GM10847 (cell line): ENCODE data around the gene CENPS.

Experiments
- POLR2A ChIP-seq: IDR thresholded peaks from 2 replicates; pipeline ENCODE4 v1.6.1; 2011; ENCODE audit not compliant: insufficient read length; ENCODE audit errors: extremely low read depth

The CENPS gene

DNA sequence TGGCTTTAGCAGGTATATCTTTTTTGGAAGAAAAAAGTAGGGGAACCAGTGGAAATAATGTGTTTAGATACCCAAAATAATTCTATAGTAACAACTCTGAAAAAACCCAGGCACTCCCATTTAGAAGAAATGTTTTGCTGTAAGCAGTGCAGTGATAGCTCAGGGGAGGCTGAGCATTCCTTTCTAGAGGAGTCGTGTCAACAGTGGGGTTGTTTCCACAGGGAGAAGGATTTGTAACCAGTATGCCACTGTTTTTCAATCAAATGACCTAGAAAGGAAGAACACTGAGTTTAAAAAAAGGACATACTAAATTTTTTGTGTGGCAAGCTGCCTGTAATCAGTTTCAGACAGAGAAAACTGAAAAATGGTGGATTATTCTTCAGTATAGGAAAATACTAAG lies 29.0 kb upstream of the CENPS start:
- no peak for TF ChIP-seq POLR2A

DNA sequence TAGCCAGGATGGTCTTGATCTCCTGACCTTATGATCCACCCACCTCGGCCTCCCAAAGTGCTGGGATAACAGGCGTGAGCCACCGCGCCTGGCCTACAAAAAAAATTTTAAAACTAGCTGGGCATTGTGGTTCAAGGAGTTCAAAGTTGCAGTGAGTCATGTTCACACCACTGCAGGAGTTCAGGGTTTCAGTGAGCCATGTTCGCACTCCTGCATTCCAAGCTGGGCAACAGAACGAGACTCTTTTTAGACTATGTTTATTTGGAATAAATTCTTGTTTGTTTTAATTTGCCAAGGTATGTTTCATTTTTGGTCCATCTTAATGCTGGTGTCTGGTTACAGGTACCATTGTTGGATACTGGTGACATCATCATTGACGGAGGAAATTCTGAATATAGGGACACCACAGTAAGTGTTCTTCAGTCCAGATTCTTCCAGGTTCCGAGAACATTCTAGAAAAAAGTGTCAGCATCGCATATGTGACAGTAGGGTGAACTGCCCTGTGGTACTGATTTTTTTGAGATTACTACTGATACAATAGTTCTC lies 27.4 kb upstream of the CENPS start:
- no peak for TF ChIP-seq POLR2A

DNA sequence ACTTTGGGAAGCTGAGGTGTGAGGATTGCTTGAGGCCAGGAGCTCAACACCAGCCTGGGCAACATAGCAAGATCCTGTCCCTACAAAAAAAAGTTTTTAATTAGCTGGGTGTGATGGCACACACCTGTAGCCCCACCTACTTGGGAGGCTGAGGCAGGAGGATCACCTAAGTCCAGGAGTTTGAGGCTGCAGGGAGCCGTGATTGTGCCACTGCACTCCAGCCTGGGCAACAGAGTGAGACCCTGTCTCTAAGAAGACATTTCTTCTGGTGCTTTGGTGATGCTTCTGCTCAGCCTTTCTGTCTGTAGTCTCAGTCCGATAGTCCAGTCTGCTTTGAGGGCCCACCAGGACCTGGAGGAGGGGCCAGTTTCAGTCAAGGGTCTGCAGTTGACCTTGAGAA lies 23.0 kb upstream of the CENPS start:
- TF ChIP-seq POLR2A: no peak

DNA sequence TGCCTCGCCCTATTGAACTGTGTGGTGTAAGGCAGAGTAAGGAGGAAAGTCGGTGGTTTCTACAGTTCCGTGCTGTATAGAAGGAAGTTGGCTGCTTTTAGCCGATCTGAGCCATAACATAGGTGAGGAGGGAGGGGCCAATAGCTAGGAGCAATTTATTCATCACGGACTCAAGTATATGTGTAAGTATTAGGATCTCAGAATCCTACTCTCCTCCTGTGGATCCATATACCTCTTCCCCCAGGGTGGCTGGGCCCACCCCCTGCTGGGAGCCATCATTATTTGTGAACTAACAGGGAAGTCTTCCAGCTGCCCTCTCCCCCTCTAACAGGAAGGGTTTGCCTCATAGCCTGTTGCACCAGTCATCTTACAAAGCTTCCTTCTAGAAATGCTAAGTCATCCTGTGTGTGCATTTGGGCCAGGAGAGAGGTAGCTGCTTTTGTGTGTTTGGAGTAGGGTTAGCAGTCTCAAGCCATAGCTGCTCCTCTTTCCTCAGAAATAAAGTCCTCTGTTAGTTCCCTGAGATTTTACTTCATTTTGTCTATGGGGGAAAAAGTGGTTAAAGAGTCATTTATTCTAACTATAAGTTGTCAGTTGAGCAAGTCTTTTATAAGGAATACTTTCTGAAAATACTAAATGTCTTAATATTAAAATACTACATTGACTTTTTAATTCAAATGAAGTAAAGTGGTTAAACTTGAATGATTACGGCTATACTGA lies 14.9 kb upstream of the CENPS start:
- TF ChIP-seq POLR2A: no peak

DNA sequence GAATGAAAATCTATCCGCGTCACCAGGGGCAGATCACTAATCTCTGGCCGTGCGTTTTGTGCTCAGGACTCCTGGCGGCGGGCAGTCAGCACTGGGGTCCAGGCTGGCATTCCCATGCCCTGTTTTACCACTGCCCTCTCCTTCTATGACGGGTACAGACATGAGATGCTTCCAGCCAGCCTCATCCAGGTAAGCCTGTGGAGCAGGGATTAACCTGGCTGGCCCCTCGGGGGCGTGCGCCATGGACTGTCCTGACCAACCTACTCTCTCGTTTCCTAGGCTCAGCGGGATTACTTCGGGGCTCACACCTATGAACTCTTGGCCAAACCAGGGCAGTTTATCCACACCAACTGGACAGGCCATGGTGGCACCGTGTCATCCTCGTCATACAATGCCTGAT lies 10.9 kb upstream of the CENPS start:
- no peak for TF ChIP-seq POLR2A

DNA sequence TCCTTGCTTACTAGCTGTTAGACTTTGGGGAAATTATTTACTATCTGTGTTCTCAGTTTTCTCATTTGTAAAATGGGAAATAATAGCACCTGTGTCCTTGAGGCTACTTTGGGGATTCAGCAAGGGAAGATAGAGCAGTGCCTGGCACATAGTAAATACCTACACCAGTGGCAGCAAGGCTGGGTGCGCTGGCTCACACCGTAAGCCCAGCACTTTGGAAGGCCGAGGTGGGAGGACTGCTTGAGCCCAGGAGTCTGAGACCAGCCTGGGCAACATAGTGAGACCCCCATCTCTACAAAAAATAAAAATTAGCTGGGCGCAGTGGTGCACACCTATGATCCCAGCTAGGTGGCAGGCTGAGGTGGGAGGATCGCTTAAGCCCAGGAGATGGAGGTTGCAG lies 8.6 kb upstream of the CENPS start:
- no peak for TF ChIP-seq POLR2A

DNA sequence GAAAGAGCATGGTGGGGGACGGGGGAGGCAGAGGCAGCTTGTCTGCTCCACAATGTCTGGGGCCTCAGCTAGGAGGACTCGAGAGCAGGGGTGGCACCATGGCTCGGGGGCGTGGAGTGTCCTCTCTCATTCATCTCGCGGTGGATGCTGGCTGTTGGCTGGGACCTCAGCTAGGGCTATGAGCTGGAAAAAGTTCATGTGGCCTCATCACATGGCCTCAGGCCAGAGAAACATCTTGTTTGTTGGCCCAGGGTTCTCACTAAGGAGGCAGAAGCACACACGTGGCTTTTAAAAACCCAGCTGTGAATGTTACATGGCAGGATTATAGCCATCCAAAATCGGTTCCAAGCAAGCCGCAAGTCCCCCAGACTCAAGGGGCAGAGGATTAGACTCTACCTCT lies 6.2 kb upstream of the CENPS start:
- TF ChIP-seq POLR2A: no peak

DNA sequence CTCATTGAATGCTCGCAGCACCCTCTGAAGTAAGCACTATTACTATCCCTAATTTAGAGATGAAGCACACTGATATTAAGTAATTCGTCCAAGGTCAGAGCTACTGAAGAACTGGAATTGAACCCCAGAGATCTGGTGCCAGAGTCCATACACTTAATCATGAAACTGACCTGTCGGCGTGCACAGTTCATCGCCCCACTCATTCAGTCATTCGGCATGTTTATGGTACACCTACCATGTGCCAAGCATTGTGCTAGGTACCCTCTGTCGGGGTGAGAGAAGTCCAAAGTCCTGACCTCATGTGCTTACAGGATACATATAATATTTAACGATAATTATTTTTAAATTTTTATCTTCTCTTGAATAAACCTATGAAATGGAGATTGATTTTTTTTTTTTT lies 5.6 kb upstream of the CENPS start:
- TF ChIP-seq POLR2A: no peak

DNA sequence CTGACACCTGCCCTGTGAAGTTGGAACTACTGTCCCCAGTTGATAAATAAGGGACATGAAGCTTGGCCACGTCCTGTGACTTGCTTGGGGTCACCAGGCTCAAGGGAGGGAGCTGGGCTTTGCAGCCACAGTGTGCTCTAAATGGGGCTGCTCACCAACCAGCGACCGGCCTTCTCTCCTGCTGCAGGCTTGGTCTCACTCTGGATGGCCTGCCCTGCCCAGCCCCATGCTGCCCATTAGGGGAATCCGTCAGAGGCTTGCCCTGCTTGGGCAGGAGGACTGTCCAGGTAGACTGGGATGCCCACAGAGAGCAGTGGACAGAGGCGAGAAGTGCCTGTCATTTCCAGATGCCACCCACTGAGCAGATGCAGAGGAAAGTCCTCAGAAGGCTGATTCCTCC lies 1.2 kb upstream of the CENPS start:
- no peak for TF ChIP-seq POLR2A

DNA sequence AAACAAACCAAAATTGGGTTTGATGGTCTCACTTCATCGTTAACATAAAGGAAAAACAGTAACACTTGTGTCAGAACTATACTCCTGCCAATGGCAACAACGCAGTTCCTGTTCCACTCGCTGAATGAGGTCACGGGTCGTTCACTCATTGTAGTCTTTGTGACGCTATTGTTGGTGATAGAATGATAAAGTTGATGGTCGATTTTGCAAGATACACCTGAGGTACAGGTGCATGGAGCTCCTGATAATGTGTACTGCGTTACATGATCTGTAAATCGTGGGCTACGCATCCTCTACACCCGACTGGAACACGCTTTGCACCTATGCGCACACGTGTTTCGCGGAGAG lies 391 bp upstream of the CENPS start:
- TF ChIP-seq POLR2A: no peak

DNA sequence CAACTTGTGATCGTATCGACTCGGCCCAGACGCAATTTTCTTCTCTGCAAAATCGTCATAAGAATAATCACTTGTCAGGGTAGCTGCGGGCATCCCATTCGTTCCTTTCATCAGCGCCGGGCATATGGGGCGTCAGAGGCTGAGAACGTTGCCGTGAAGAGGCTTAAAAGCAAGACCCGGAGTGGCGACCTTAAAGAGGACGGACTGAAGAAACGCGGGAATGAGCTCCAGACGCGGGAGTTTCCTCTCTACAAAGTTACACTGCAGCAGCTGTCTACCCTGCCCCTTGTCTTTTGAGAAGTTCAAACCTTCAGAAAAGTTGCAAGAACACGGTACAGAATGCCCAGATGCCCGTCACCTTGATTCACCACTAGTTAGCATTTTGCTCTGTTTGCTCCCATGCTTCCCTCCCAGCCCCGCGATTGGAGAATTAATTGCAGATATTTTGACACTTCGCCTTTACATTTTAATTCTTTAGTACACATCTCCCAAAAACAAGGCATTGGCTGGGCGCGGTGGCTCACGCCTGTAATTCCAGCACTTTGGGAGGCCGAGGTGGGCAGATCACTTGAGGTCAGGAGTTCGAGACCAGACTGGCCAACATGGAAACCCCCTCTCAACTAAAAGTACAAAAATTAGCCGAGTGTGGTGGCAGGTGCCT lies 967 bp downstream of the CENPS start:
- no peak for TF ChIP-seq POLR2A

DNA sequence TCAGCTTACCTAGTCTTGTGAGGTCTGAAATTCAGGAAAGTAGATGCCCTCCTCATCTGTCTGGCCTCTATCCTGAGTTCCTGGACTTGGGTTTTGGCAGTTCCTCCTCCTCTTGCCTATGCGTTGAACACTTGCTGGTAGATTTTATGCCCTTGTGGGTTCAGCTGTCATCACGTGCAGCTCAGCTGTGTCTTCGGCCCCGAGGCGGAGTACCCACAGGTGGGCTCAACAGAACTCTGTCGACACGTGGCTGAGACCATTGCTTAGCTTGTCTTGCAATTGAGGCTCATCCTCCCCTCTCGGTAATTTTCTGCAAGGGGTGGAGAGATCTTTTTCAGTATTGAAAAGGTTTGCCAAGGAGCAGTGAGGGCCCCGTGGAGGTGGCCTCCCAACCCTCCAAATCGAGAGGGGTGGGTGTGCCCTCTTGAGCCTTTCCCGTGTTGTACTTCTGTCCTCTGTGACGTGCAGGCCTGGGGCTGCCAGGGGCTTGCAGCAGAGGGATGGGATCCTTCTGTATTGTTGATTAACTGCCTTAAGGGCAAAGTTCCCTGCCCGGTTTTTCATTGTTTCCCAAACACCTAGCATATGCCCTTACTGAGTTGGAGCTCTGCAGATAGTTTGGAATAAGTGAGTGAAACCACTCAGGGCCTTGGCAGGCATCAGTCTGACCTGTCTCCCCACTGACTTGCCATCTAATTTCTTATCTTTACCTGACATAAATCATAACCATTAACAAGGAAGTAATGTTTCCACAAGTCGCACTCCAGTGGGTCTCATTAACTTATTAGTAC lies 2.9 kb downstream of the CENPS start:
- no peak for TF ChIP-seq POLR2A

DNA sequence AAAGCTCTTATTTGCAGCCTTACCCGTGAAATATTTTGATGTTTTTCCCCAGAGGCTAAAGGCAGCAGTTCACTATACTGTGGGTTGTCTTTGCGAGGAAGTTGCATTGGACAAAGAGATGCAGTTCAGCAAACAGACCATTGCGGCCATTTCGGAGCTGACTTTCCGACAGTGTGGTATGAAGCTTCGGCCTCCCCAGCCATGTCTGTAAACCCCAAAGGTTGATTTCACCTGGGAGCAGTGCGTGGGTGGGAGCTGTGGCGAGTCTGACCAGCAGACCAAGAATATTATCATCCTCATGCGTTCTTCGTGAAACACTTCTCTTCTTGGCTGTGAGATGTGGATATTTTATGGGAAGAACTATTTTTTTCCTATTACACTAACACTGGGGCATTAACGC lies 3.6 kb downstream of the CENPS start:
- TF ChIP-seq POLR2A: no peak

DNA sequence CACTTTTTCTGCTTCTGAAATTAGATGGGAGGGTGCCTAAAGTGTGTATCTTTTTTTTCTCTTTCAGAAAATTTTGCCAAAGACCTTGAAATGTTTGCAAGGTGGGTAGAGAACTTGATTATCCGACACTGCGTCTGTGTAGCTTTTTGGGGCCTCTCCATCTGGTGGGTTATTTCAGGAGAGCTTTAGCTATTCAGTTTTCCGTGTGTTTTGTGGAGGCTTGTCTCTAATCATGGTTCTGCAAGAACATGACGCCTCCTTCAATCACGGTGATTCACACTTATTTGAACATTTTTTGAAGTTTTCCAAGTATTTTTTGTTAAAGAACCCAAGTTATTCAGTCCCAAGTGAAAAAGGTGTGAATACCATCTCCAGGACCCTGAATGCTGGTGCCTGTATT lies 4.4 kb downstream of the CENPS start:
- no peak for TF ChIP-seq POLR2A

DNA sequence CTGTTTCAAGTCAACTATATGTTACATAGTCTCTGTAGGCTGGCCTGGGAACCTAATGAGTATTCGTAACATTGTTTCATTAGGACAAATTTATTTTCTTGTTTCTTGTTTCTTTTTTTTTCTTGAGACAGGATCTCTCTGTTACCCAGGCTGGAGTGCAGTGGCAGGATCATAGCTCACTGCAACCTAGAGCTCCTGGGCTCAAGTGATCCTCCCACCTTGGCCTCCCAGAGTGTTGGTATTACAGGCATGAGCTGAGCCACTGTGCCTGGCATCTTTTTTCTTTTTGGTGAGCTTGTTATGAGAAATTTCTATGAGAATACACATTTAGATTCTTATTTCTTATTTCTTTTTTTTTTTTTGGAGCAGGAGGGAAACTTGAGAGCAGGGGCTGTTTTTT lies 6.8 kb downstream of the CENPS start:
- TF ChIP-seq POLR2A: no peak

DNA sequence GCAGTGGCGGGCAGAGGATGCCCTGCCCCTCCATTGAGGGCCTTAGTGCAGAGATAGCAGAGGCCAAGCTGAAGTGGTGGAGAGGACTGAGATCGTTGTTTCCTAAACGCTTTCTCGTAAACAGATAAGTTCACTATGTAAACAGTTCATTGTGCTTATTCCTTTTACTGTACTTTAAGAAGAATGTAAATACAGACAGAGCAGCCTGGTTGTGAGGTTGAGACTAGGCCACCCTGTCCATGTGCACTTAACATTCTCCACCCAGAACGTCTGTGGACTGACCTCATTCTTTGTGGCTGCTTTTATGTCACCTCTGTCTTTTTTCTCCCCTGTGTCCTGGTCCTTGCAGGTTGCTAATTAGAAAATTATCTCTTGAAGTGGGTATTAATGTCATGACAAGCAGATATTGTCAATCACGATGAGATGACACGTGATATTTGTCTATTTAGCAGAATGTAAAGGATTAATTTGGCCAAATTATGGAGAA lies 8.5 kb downstream of the CENPS start:
- TF ChIP-seq POLR2A: no peak
